Ovary (tissue), 3 donors: Measurements from ENCODE around the gene TMF1.

Experiments
- CTCF ChIP-seq, 3 donors: fragments of 450-650 bp in 2 of 3; fragments of 200-600 bp in 1 of 3; IDR thresholded peaks; one replicate each; pipeline versions ENCODE4 v1.5.1 to v1.8.0; 2016 to 2022; ENCODE audit warnings: antibody characterized with exemption in 3 of 3, mild to moderate bottlenecking in 1 of 3
- EP300 ChIP-seq: sonication (generic); formaldehyde crosslinking; IDR thresholded peaks from one replicate; pipeline ENCODE4 v1.6.1; 2017; ENCODE audit warnings: antibody characterized with exemption
- POLR2A ChIP-seq: fragments of 450-650 bp; IDR thresholded peaks from one replicate; pipeline ENCODE4 v1.6.1; 2017; ENCODE audit warnings: antibody characterized with exemption, mild to moderate bottlenecking, moderate library complexity
- donor health status: DM: no; HTN: no; CAD: no.

GRCh38 chr3:68974711-68975110 lies 77.4 kb downstream of the TMF1 start:
- TF ChIP-seq POLR2A (no peak), CTCF (IDR thresholded peaks at IDR 0.05) (no peak), EP300 (no peak)
